ENCODE measurements around the gene CLNK. TPM values are rescaled to one million over a fixed set of nuclear protein-coding genes. Genes with fewer than 3 reads are reported as not detected.

The CLNK gene
- total RNA-seq, 1 donor from 2014 or later, result not detected

DNA sequence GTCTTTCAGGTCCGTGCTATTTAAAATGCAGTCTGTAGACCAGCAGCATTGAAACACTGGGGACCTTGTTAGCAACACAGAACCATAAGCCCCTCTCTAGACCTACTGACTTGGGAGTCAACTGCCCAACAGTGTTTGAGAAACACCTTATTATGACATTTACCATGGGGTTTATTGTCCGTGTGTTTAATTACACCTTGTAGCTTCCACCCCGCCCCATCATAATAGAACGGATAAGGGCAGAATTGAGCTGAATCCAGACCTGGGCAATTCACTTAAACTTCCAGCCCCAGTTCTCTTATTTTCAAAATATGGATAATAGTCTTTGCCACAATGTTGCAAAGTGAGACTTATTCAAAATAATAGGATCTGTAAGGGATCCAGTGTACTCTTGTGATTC is 30.6 kb upstream of the CLNK start:
- DNase-seq, result no peak
- H3K27me3 ChIP-seq (ENCODE audit: low read depth), result peaks cover 11% of the 10 kb centered on the region

DNA sequence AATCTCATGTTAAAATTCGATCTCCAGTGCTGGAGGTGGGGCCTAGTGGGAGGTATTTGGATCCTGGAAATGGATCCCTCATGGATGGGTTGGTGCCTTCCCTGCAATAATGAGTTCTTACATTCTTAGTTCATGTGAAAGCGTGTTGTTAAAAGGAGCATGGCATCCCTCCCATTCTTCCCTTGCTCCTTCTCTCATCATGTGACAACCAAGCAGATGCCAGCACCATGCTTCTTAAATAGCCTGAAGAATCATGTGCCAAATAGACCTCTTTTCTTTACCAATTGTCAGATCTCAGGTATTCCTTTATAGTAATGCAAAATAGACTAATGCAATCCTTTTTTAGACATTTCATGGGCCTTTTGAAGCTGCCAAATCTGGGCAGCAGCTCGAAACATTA is 29.0 kb upstream of the CLNK start:
- no peak overlapping the region for H3K4me3 ChIP-seq
- no peaks in the 10 kb centered on the region for H3K36me3 ChIP-seq
- H3K27ac ChIP-seq (replicated peaks), result no peak overlapping the region
- peaks cover 18% of the 10 kb centered on the region for H3K9me3 ChIP-seq (replicated peaks)
- intact Hi-C loops (cut with micrococcal nuclease), result no loop called here
- DNase-seq, result no peak
- no peak for TF ChIP-seq CTCF (IDR thresholded peaks at IDR 0.05; ENCODE audit: borderline replicate concordance)
- peaks cover 11% of the 10 kb centered on the region for H3K27me3 ChIP-seq (ENCODE audit: low read depth)
- H3K4me1 ChIP-seq, result no peaks in the 10 kb centered on the region

More for the DNA sequence above, 30.6 kb upstream of the CLNK start:
- Histone ChIP-seq H3K27ac (replicated peaks) (no peak overlapping the region), H3K4me1 (no peaks in the 10 kb centered on the region), H3K4me3 (no peak overlapping the region), H3K9me3 (replicated peaks) (peaks cover 18% of the 10 kb centered on the region), H3K36me3 (no peaks in the 10 kb centered on the region)
- TF ChIP-seq CTCF (IDR thresholded peaks at IDR 0.05; ENCODE audit: borderline replicate concordance), result no peak
- intact Hi-C loops (cut with micrococcal nuclease), result no loop called here

DNA sequence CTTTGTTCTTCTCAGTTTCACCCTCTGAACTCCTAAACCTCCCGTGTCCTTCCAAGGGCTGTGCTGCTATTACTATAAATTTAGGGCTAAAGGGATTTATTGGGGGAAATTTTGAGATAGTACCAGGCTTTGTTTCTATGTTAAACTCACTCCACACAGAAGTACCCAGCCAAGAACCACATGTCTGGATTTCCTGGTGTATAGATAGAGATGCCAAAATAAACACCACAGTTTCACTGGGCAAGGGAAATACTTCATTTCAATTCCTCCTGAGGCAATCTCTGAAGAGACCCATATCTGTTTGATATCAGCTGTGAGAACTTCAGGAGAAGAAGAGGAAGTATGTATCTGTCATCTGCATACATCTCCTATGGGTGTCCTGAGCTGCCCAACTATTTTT is 21.7 kb upstream of the CLNK start:
- Histone ChIP-seq H3K4me3 (no peak overlapping the region), H3K9me3 (replicated peaks) (no peaks in the 10 kb centered on the region), H3K36me3 (no peaks in the 10 kb centered on the region), H3K27me3 (ENCODE audit: low read depth) (no peaks in the 10 kb centered on the region), H3K27ac (replicated peaks) (no peak overlapping the region), H3K4me1 (no peaks in the 10 kb centered on the region)
- TF ChIP-seq CTCF (IDR thresholded peaks at IDR 0.05; ENCODE audit: borderline replicate concordance), result no peak
- intact Hi-C loops (cut with micrococcal nuclease), result no loop called here
- no peak for DNase-seq

DNA sequence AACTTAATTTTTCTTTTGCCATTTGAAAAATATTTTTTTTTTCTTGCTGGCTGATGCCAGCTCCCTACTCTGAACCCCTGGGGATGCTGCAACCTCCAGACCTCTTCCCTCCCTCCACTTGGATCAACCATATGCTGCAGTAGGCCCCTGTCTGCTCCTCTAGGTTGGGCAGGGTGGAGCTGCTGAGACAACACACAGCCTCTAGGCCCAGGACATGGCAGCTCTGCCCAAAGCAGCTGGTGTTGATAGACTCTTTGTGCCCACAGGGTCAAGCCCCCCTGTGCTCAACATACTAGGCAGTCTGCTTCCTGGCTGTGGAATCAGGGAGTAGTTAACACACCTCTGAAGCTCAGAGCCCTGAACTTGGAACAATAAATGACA is 19.9 kb upstream of the CLNK start:
- no peak for DNase-seq
- Histone ChIP-seq H3K27me3 (ENCODE audit: low read depth) (peaks cover 10% of the 10 kb centered on the region), H3K36me3 (no peaks in the 10 kb centered on the region), H3K27ac (replicated peaks) (no peak overlapping the region), H3K9me3 (replicated peaks) (no peaks in the 10 kb centered on the region), H3K4me1 (no peaks in the 10 kb centered on the region), H3K4me3 (no peak overlapping the region)
- intact Hi-C loops (cut with micrococcal nuclease), result no loop called here
- no peak for TF ChIP-seq CTCF (IDR thresholded peaks at IDR 0.05; ENCODE audit: borderline replicate concordance)

DNA sequence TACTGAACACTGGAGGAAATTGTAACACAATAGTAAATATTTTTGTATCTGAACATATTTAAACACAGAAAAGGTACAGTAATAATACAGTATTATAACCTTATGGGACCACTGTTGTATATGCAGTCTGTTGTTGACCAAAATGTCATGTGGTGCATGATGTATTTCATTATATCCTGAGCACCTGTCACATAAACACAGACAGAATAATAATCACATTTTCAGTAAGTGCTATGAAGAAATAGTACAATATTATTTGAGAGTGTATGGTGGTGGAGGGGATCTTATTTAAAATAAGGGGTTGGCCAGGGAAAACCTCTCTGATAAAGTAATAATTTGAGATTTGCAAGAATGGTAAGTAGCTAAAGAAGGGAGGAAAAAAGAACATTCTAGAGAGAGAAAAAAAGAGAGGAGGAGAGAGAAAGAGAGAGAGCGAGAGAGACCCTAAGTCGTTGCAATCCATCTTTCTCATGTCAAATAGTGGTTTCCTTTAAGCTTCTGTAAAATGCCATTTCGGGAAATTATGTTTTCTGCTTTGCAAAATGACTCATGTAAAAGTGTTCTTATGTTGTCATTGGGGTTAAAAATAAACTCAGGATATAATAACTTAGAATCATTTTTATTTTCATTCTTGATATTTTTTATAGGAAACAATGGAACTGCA is 19.3 kb upstream of the CLNK start:
- no peak overlapping the region for H3K4me3 ChIP-seq
- TF ChIP-seq CTCF (IDR thresholded peaks at IDR 0.05; ENCODE audit: borderline replicate concordance), result no peak
- H3K36me3 ChIP-seq, result no peaks in the 10 kb centered on the region
- no peak overlapping the region for H3K27ac ChIP-seq (replicated peaks)
- H3K27me3 ChIP-seq (ENCODE audit: low read depth), result peaks cover 10% of the 10 kb centered on the region
- intact Hi-C loops (cut with micrococcal nuclease), result no loop called here
- no peaks in the 10 kb centered on the region for H3K9me3 ChIP-seq (replicated peaks)
- no peak for DNase-seq
- H3K4me1 ChIP-seq, result no peaks in the 10 kb centered on the region

All from left ventricle myocardium inferior (tissue), 1 donor.